Measurements from ENCODE around the gene ZNF860.

DNA sequence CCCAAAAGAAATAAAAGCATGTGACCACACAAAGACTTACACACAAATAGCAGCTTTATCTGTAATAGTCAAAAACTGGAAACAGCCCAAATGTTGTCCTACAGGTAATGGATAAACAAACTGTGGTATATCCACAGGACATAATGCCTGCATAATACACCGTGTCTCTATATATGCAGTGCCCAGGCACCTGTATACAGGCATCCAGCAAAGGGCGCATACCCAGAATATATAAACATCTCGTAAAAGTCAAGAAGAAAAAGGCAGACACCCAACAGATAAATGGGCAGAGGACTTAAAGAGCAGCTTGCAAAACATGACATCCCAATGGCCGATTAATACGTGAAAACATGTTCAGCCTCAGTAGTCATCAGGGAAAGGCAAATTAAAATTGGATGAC lies 7.7 kb upstream of the ZNF860 start:
- TF ChIP-seq, protein P1, sequence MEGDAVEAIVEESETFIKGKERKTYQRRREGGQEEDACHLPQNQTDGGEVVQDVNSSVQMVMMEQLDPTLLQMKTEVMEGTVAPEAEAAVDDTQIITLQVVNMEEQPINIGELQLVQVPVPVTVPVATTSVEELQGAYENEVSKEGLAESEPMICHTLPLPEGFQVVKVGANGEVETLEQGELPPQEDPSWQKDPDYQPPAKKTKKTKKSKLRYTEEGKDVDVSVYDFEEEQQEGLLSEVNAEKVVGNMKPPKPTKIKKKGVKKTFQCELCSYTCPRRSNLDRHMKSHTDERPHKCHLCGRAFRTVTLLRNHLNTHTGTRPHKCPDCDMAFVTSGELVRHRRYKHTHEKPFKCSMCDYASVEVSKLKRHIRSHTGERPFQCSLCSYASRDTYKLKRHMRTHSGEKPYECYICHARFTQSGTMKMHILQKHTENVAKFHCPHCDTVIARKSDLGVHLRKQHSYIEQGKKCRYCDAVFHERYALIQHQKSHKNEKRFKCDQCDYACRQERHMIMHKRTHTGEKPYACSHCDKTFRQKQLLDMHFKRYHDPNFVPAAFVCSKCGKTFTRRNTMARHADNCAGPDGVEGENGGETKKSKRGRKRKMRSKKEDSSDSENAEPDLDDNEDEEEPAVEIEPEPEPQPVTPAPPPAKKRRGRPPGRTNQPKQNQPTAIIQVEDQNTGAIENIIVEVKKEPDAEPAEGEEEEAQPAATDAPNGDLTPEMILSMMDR (IDR thresholded peaks at IDR 0.05; ENCODE audit: low read depth, low read length), result no peak
- TF ChIP-seq EZH2phosphoT487 (IDR thresholded peaks at IDR 0.05; ENCODE audit: low read depth), result no peak

Measured in OCI-LY3 (cell line).